Measurements from ENCODE around the gene GMDS. TPM values are rescaled to one million over a fixed set of nuclear protein-coding genes. Genes with fewer than 3 reads are reported as not detected.

Gene GMDS
- total RNA-seq, 2 donors from 2014 or later = 25.4 to 29.5 TPM

DNA sequence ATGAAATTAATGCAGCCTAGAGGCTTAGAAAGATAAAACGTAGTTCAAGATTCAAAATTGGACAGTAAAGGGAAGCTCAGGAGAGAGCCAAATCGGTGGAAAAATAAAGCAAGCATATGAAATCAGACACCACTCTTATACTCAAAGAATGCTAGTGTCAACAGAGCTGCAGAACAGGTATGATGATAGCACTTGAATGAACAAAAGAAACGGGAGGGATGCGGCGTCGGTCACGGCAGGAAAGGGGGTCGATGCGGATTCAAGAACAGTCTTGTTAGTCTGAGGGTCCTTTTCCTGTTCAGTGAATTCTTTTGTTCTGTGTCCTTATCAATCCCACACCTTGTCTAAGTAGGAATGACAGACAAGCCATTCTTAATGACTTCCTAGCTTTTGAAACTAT lies 521.3 kb downstream of the GMDS start:
- H3K9me3 Mint-ChIP-seq = no peaks in the 10 kb centered on the region
- Histone ChIP-seq H3K36me3 (ENCODE audit: control insufficient read depth, insufficient read depth, low read length) (no peaks in the 10 kb centered on the region), H3K4me1 (ENCODE audit: control insufficient read depth, insufficient read depth, low read length) (peaks cover 10% of the 10 kb centered on the region), H3K4me3 (ENCODE audit: low read length) (no peak overlapping the region), H3K9ac (ENCODE audit: extremely low read depth, low read length, poor library complexity, severe bottlenecking) (peak overlapping the region; percentile 39), H3K9me3 (ENCODE audit: control insufficient read depth, low read length) (no peaks in the 10 kb centered on the region), H3K27ac (ENCODE audit: low read depth, low read length) (no peak overlapping the region), H3K27me3 (ENCODE audit: control insufficient read depth, insufficient read depth, low read length, poor library complexity, severe bottlenecking) (no peaks in the 10 kb centered on the region)
- TF ChIP-seq, protein P1, sequence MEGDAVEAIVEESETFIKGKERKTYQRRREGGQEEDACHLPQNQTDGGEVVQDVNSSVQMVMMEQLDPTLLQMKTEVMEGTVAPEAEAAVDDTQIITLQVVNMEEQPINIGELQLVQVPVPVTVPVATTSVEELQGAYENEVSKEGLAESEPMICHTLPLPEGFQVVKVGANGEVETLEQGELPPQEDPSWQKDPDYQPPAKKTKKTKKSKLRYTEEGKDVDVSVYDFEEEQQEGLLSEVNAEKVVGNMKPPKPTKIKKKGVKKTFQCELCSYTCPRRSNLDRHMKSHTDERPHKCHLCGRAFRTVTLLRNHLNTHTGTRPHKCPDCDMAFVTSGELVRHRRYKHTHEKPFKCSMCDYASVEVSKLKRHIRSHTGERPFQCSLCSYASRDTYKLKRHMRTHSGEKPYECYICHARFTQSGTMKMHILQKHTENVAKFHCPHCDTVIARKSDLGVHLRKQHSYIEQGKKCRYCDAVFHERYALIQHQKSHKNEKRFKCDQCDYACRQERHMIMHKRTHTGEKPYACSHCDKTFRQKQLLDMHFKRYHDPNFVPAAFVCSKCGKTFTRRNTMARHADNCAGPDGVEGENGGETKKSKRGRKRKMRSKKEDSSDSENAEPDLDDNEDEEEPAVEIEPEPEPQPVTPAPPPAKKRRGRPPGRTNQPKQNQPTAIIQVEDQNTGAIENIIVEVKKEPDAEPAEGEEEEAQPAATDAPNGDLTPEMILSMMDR (conservative IDR thresholded peaks at IDR 0.05) = no peak
- no peaks in the 10 kb centered on the region for H3K27me3 Mint-ChIP-seq (ENCODE audit: insufficient read depth)
- peaks cover 55% of the 10 kb centered on the region for H3K4me1 Mint-ChIP-seq
- no peak overlapping the region for H3K4me3 Mint-ChIP-seq
- no peaks in the 10 kb centered on the region for H3K36me3 Mint-ChIP-seq (ENCODE audit: low read depth)
- 62 to 78% methylated on average over 8 to 9 of the region's 9 CpGs for WGBS, 2 experiments (ENCODE audit: insufficient coverage in 1 of 2, insufficient read length in 1 of 2)
- peak overlapping the region; percentile 8 for H3K27ac Mint-ChIP-seq
- peak; percentile 82 for DNase-seq

DNA sequence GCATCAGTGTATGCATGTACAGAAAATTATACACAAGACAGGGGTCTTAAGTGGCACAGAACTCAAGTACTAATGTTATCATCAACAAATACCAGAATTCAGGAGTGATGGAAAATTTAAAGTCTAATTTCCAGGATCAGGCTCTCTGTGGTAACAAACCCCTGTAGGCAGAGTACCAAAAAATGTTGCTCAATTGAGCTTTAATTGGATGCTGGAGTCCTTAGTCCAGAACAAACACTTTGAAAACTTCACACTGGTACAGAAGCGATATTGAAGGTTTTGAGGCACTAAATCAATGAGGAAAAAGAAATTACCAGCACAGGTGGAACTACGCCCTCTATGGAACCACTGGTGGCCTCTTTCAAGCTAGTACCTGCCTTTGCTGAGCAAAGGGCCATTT lies 522.6 kb downstream of the GMDS start:
- no peak overlapping the region for H3K27ac ChIP-seq (ENCODE audit: low read depth, low read length)
- WGBS, 2 experiments (ENCODE audit: insufficient coverage in 1 of 2, insufficient read length in 1 of 2) = 89 to 100% methylated on average over 1 to 2 of the region's 2 CpGs
- no peaks in the 10 kb centered on the region for H3K9me3 ChIP-seq (ENCODE audit: control insufficient read depth, low read length)
- H3K9ac ChIP-seq (ENCODE audit: extremely low read depth, low read length, poor library complexity, severe bottlenecking) = no peak overlapping the region
- H3K4me1 ChIP-seq (ENCODE audit: control insufficient read depth, insufficient read depth, low read length) = peaks cover 9% of the 10 kb centered on the region
- Mint-ChIP-seq H3K4me1 (peaks cover 53% of the 10 kb centered on the region), H3K27me3 (ENCODE audit: insufficient read depth) (no peaks in the 10 kb centered on the region), H3K4me3 (no peak overlapping the region), H3K36me3 (ENCODE audit: low read depth) (no peaks in the 10 kb centered on the region), H3K27ac (no peak overlapping the region), H3K9me3 (no peaks in the 10 kb centered on the region)
- no peaks in the 10 kb centered on the region for H3K27me3 ChIP-seq (ENCODE audit: control insufficient read depth, insufficient read depth, low read length, poor library complexity, severe bottlenecking)
- no peak overlapping the region for H3K4me3 ChIP-seq (ENCODE audit: low read length)
- TF ChIP-seq, protein P1 (conservative IDR thresholded peaks at IDR 0.05) = peak; percentile 15
- DNase-seq = no peak
- no peaks in the 10 kb centered on the region for H3K36me3 ChIP-seq (ENCODE audit: control insufficient read depth, insufficient read depth, low read length)

DNA sequence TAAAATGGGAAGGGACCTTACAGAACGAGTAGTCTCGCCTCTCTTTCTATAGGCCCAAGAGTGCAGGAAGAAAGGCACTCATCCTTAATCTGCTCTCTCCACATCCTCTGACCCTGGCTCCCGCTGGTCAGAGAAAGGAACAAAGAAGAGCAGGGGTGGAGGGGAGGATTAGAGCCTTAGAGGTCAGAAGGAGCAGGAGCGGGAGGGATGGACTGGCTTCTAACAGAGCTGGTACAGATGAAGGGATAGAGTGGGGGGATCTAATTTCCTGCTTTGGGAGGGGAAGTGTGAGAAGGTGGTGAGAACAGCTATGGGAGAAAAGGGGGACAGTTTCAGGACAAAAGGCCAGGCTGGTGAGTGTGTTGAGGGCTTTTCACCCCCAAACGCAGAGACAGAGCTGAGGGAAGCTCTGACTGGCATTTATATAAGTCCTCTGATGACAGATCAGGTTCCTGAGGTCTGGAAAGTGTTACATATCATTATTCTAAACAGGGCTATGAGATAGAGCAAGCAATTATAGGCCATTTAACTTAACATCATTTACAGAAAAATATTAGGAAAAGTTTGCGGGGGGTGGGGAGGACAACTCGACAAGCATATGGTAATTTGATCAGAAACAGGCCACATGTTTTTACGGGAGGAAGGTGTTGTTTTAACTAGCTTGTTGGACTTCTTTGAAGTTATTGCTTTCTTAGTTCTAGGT lies 524.6 kb downstream of the GMDS start:
- no peak overlapping the region for H3K4me3 Mint-ChIP-seq
- H3K4me1 ChIP-seq (ENCODE audit: control insufficient read depth, insufficient read depth, low read length) = peaks cover 5% of the 10 kb centered on the region
- no peak overlapping the region for H3K9ac ChIP-seq (ENCODE audit: extremely low read depth, low read length, poor library complexity, severe bottlenecking)
- H3K27me3 ChIP-seq (ENCODE audit: control insufficient read depth, insufficient read depth, low read length, poor library complexity, severe bottlenecking) = no peaks in the 10 kb centered on the region
- TF ChIP-seq, protein P1 (conservative IDR thresholded peaks at IDR 0.05) = no peak
- H3K36me3 Mint-ChIP-seq (ENCODE audit: low read depth) = no peaks in the 10 kb centered on the region
- DNase-seq = peak; percentile 84
- H3K27ac ChIP-seq (ENCODE audit: low read depth, low read length) = peak overlapping the region; percentile 44
- no peak overlapping the region for H3K4me3 ChIP-seq (ENCODE audit: low read length)
- H3K27me3 Mint-ChIP-seq (ENCODE audit: insufficient read depth) = no peaks in the 10 kb centered on the region
- WGBS, 2 experiments (ENCODE audit: insufficient coverage in 1 of 2, insufficient read length in 1 of 2) = 40 to 51% methylated on average over 2 to 8 of the region's 8 CpGs
- peak overlapping the region; percentile 69 for H3K27ac Mint-ChIP-seq
- H3K4me1 Mint-ChIP-seq = peaks cover 42% of the 10 kb centered on the region
- no peaks in the 10 kb centered on the region for H3K9me3 Mint-ChIP-seq
- H3K9me3 ChIP-seq (ENCODE audit: control insufficient read depth, low read length) = no peaks in the 10 kb centered on the region
- H3K36me3 ChIP-seq (ENCODE audit: control insufficient read depth, insufficient read depth, low read length) = no peaks in the 10 kb centered on the region

Measured in endodermal cell (in vitro differentiated cells).